ENCODE data around the gene CRYBA2. TPM values are rescaled to one million over a fixed set of nuclear protein-coding genes. Genes with fewer than 3 reads are reported as not detected.
A peak's percentile ranks its signal among the peaks of the same experiment; 100 is the strongest.

CRYBA2 gene
- total RNA-seq, 1 donor from 2014 or later, result not detected

GRCh38 chr2:218991674-218992168, 1.5 kb downstream of the CRYBA2 start:
- no peaks in the 10 kb centered on the region for H3K9me3 ChIP-seq (ENCODE audit: low read depth)
- H3K4me2 ChIP-seq, result no peak overlapping the region
- Mint-ChIP-seq H3K9me3 (peaks cover 5% of the 10 kb centered on the region), H3K36me3 (no peaks in the 10 kb centered on the region), H3K27ac (no peak overlapping the region), H3K27me3 (ENCODE audit: insufficient read depth, low read depth) (peaks cover 87% of the 10 kb centered on the region), H3K4me1 (peaks cover 3% of the 10 kb centered on the region), H3K4me3 (peak overlapping the region; percentile 49)
- no peaks in the 10 kb centered on the region for H3K79me2 ChIP-seq (ENCODE audit: low read depth)
- peaks cover 12% of the 10 kb centered on the region for H3F3A ChIP-seq (ENCODE audit: low read depth)
- H3K36me3 ChIP-seq, result no peaks in the 10 kb centered on the region
- H2AFZ ChIP-seq (replicated peaks), result no peak overlapping the region
- H3K27me3 ChIP-seq, result peaks cover 100% of the 10 kb centered on the region
- H4K20me1 ChIP-seq (ENCODE audit: low read depth), result peaks cover 86% of the 10 kb centered on the region
- peak; percentile 67 for DNase-seq (ENCODE audit: low spot score)
- TF ChIP-seq EZH2 (IDR thresholded peaks at IDR 0.05) (peak; percentile 25), CTCF (IDR thresholded peaks at IDR 0.05) (no peak)
- peaks cover 17% of the 10 kb centered on the region for H3K4me1 ChIP-seq
- H3K27ac ChIP-seq, result no peak overlapping the region
- H3K4me3 ChIP-seq, result no peak overlapping the region
- H3K9ac ChIP-seq, result no peak overlapping the region

- Histone ChIP-seq H2AFZ (replicated peaks) (no peak overlapping the region), H3K9me3 (ENCODE audit: low read depth) (no peaks in the 10 kb centered on the region), H3K9ac (no peak overlapping the region), H4K20me1 (ENCODE audit: low read depth) (peaks cover 95% of the 10 kb centered on the region), H3K79me2 (ENCODE audit: low read depth) (no peaks in the 10 kb centered on the region), H3F3A (ENCODE audit: low read depth) (peaks cover 12% of the 10 kb centered on the region), H3K27me3 (peaks cover 100% of the 10 kb centered on the region), H3K36me3 (no peaks in the 10 kb centered on the region), H3K27ac (no peak overlapping the region), H3K4me2 (no peak overlapping the region), H3K4me1 (peaks cover 17% of the 10 kb centered on the region), H3K4me3 (no peak overlapping the region)
- TF ChIP-seq EZH2 (IDR thresholded peaks at IDR 0.05), result no peak
- no peak for TF ChIP-seq CTCF (IDR thresholded peaks at IDR 0.05)
- no peak for TF ChIP-seq EZH2phosphoT487 (IDR thresholded peaks at IDR 0.05)
- Mint-ChIP-seq H3K9me3 (peaks cover 5% of the 10 kb centered on the region), H3K4me1 (peaks cover 3% of the 10 kb centered on the region), H3K36me3 (no peaks in the 10 kb centered on the region), H3K4me3 (no peak overlapping the region), H3K27ac (no peak overlapping the region), H3K27me3 (ENCODE audit: insufficient read depth, low read depth) (peaks cover 92% of the 10 kb centered on the region)
- DNase-seq (ENCODE audit: low spot score), result no peak
These were observed 2.6 kb downstream of the CRYBA2 start for GRCh38 chr2:218990612-218991011.

- H3K27ac Mint-ChIP-seq, result no peak overlapping the region
- Histone ChIP-seq H4K20me1 (ENCODE audit: low read depth) (peaks cover 95% of the 10 kb centered on the region), H3K79me2 (ENCODE audit: low read depth) (no peaks in the 10 kb centered on the region), H3K4me2 (no peak overlapping the region), H3K9ac (no peak overlapping the region), H3K27ac (no peak overlapping the region), H3K9me3 (ENCODE audit: low read depth) (no peaks in the 10 kb centered on the region), H3K27me3 (peaks cover 100% of the 10 kb centered on the region), H3K4me3 (no peak overlapping the region), H3K36me3 (no peaks in the 10 kb centered on the region), H3K4me1 (peaks cover 18% of the 10 kb centered on the region), H3F3A (ENCODE audit: low read depth) (peaks cover 12% of the 10 kb centered on the region), H2AFZ (replicated peaks) (no peak overlapping the region)
- peaks cover 1% of the 10 kb centered on the region for H3K9me3 Mint-ChIP-seq
- no peaks in the 10 kb centered on the region for H3K36me3 Mint-ChIP-seq
- H3K27me3 Mint-ChIP-seq (ENCODE audit: insufficient read depth, low read depth), result peaks cover 90% of the 10 kb centered on the region
- no peak overlapping the region for H3K4me3 Mint-ChIP-seq
- no peak for DNase-seq (ENCODE audit: low spot score)
- TF ChIP-seq CTCF (IDR thresholded peaks at IDR 0.05), result no peak
- TF ChIP-seq EZH2 (IDR thresholded peaks at IDR 0.05), result no peak
- TF ChIP-seq EZH2phosphoT487 (IDR thresholded peaks at IDR 0.05), result no peak
- H3K4me1 Mint-ChIP-seq, result peaks cover 3% of the 10 kb centered on the region
These were observed 3.2 kb downstream of the CRYBA2 start for GRCh38 chr2:218990052-218990451.

Measured in neural progenitor cell (in vitro differentiated cells).